Measurements from ENCODE around the gene SCT.
"Not testable (repeated sequence)": the region's sequence is repeated elsewhere in the genome, so short reads cannot be mapped to it uniquely, and the experiment has no call there.

Gene SCT

GRCh38 chr11:626475-627307 lies at the start of gene SCT:
TSS of gene SCT (minus strand) at chr11:627181. CDS start at chr11:627143, 38 bp downstream.
- DNase-seq (ENCODE audit: low read depth, low spot score): no peak

GRCh38 chr11:674406-674805 lies 47.4 kb upstream of the SCT start:
- no peak for DNase-seq (ENCODE audit: low read depth, low spot score)

- DNase-seq (ENCODE audit: low read depth, low spot score): no peak
Measured at GRCh38 chr11:673866-674265, 46.9 kb upstream of the SCT start.

- no peak for DNase-seq (ENCODE audit: low read depth, low spot score)
Measured at GRCh38 chr11:665704-666281, 38.8 kb upstream of the SCT start.

GRCh38 chr11:665062-665703 lies 38.2 kb upstream of the SCT start:
- DNase-seq (ENCODE audit: low read depth, low spot score): no peak

GRCh38 chr11:662689-663274 lies 35.8 kb upstream of the SCT start:
- peak; percentile 75 for DNase-seq (ENCODE audit: low read depth, low spot score)

GRCh38 chr11:660681-661444 lies 33.9 kb upstream of the SCT start:
- no peak for DNase-seq (ENCODE audit: low read depth, low spot score)

- no peak for DNase-seq (ENCODE audit: low read depth, low spot score)
Measured at GRCh38 chr11:660281-660680, 33.3 kb upstream of the SCT start.

- no peak for DNase-seq (ENCODE audit: low read depth, low spot score)
Measured at GRCh38 chr11:659532-660085, 32.6 kb upstream of the SCT start.

- DNase-seq (ENCODE audit: low read depth, low spot score): no peak
Measured at GRCh38 chr11:657691-658126, 30.7 kb upstream of the SCT start.

- DNase-seq (ENCODE audit: low read depth, low spot score): no peak
Measured at GRCh38 chr11:656866-657265, 29.9 kb upstream of the SCT start.

- DNase-seq (ENCODE audit: low read depth, low spot score): no peak
Measured at GRCh38 chr11:656426-656825, 29.4 kb upstream of the SCT start.

- DNase-seq (ENCODE audit: low read depth, low spot score): no peak
Measured at GRCh38 chr11:655036-655726, 28.2 kb upstream of the SCT start.

GRCh38 chr11:654444-654843 lies 27.5 kb upstream of the SCT start:
- not testable (repeated sequence) for DNase-seq (ENCODE audit: low read depth, low spot score)

GRCh38 chr11:653837-654236 lies 26.9 kb upstream of the SCT start:
- no peak for DNase-seq (ENCODE audit: low read depth, low spot score)

- not testable (repeated sequence) for DNase-seq (ENCODE audit: low read depth, low spot score)
Measured at GRCh38 chr11:653136-653535, 26.2 kb upstream of the SCT start.

GRCh38 chr11:650482-650881 lies 23.5 kb upstream of the SCT start:
- no peak for DNase-seq (ENCODE audit: low read depth, low spot score)

- not testable (repeated sequence) for DNase-seq (ENCODE audit: low read depth, low spot score)
Measured at GRCh38 chr11:647672-648158, 20.7 kb upstream of the SCT start.

GRCh38 chr11:646214-646613 lies 19.2 kb upstream of the SCT start:
- DNase-seq (ENCODE audit: low read depth, low spot score): no peak

- DNase-seq (ENCODE audit: low read depth, low spot score): no peak
Measured at GRCh38 chr11:645536-645935, 18.6 kb upstream of the SCT start.
